ENCODE data around the gene ATP9B. TPM values are rescaled to one million over a fixed set of nuclear protein-coding genes. Genes with fewer than 3 reads are reported as not detected.

The ATP9B gene
- total and polyA plus RNA-seq, 8 donors, result 29.2 to 41.5 (median 38.3) TPM

DNA sequence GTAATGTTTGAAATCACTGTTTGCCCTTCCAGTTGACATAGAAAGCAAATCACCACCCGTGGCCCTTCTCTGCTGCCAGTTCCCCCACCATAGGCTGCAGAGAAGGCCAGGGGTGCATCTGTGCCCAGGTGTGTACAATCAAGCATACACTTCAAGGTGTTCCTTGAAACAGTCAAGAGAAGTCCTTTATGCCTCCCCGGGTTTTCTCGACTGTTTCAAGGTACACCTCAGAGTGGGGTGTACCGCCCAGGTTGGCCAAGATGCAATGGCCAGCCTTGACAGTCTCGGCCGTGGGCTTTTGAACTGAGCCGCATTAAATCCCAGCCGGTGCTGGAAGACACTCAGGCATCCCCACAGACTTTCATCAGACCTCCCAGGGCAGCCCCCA, 21.0 kb upstream of the ATP9B start:
- Histone ChIP-seq H3K4me1 (no peaks in the 10 kb centered on the region), H3K9me3 (no peaks in the 10 kb centered on the region), H3K4me3 (no peak overlapping the region), H3K27me3 (peaks cover 0 to 11% of the 10 kb centered on the region in 2 donors), H3K36me3 (no peaks in the 10 kb centered on the region), H3K27ac (no peak overlapping the region)
- intact Hi-C loops (cut with DNase I), result no loop called here
- ATAC-seq (no peak), DNase-seq (no peak)
- TF ChIP-seq, protein P1, sequence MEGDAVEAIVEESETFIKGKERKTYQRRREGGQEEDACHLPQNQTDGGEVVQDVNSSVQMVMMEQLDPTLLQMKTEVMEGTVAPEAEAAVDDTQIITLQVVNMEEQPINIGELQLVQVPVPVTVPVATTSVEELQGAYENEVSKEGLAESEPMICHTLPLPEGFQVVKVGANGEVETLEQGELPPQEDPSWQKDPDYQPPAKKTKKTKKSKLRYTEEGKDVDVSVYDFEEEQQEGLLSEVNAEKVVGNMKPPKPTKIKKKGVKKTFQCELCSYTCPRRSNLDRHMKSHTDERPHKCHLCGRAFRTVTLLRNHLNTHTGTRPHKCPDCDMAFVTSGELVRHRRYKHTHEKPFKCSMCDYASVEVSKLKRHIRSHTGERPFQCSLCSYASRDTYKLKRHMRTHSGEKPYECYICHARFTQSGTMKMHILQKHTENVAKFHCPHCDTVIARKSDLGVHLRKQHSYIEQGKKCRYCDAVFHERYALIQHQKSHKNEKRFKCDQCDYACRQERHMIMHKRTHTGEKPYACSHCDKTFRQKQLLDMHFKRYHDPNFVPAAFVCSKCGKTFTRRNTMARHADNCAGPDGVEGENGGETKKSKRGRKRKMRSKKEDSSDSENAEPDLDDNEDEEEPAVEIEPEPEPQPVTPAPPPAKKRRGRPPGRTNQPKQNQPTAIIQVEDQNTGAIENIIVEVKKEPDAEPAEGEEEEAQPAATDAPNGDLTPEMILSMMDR (IDR thresholded peaks at IDR 0.05), result no peak

DNA sequence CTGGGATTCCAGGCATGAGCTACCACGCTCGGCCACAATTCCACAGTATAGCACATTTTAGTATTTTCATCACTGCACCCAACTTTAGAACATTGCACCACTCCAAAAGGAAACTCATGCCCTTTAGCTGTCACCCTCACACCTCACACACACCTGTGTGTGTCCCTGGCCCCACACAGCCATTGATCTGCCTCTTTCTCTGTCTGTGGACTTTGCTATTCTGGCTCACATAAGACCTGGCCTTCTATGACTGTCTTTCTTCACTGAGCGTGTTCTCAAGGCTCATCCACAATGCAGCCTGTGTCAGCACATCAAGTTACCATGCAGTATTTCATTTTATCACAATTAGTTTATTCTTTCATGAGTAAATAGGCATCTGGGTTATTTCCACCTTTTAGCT, 19.7 kb upstream of the ATP9B start:
- intact Hi-C loops (cut with DNase I), result no loop called here
- no peaks in the 10 kb centered on the region for H3K9me3 ChIP-seq
- peaks cover 0 to 11% of the 10 kb centered on the region in 2 donors for H3K27me3 ChIP-seq
- DNase-seq (no peak), ATAC-seq (no peak)
- H3K4me3 ChIP-seq, result no peak overlapping the region
- H3K36me3 ChIP-seq, result no peaks in the 10 kb centered on the region
- no peak overlapping the region for H3K27ac ChIP-seq
- TF ChIP-seq, protein P1 (IDR thresholded peaks at IDR 0.05), result no peak
- H3K4me1 ChIP-seq, result no peaks in the 10 kb centered on the region

DNA sequence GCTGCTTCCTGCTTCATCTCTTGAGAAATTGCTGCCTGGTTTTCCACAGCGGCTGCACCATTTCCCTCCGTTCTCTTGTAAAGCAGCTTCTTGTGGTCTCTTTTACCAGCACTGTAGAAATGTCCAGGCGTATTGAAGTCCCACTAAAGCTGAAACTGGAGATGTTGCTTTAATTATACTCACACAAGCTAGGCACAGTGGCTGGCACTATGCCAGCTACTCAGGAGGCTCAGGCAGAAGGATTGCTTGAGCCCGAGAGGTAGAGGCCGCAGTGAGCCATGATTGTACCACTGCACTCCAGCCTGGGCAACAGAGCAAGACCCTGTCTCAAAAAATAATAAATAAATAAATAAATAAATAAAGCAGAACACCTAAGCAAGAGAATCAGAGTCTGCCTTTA, 19.2 kb upstream of the ATP9B start:
- DNase-seq (no peak), ATAC-seq (no peak)
- Histone ChIP-seq H3K4me1 (no peaks in the 10 kb centered on the region), H3K4me3 (no peak overlapping the region), H3K36me3 (no peaks in the 10 kb centered on the region), H3K9me3 (no peaks in the 10 kb centered on the region), H3K27me3 (peaks cover 0 to 16% of the 10 kb centered on the region in 2 donors), H3K27ac (no peak overlapping the region)
- intact Hi-C loops (cut with DNase I), result no loop called here
- TF ChIP-seq, protein P1 (IDR thresholded peaks at IDR 0.05), result no peak

DNA sequence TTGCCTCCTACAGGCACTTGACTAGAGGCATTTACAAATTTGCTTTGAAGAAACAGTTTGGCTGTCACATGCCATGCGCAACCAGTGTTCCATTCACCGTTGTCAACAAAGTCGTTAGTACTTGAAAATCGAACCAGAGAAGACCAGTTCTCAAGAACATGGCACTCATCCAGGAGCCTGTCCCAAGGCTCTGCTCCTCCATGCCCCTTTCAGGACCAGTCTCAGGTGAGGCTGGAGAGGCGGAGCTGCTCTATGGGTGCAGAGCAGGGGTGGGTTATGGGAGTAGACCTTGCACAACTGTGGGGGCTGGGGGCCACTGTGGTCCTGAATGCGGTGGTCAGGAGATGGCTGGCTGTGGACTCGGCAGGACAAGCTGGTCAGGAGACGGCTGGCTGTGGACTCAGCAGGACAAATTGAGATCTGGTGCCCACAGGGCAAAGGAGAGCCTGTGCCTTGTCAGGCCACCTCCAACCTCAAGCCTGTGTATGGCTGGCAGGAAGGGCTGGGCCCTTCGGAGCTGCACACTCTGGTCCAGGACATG, 12.3 kb upstream of the ATP9B start:
- no peak for DNase-seq
- Histone ChIP-seq H3K27me3 (peaks cover 0 to 12% of the 10 kb centered on the region in 2 donors), H3K4me1 (no peaks in the 10 kb centered on the region), H3K9me3 (peaks cover 0 to 3% of the 10 kb centered on the region in 2 donors), H3K4me3 (no peak overlapping the region), H3K27ac (no peak overlapping the region), H3K36me3 (no peaks in the 10 kb centered on the region)
- intact Hi-C loops (cut with DNase I), result no loop called here
- ATAC-seq, result no peak
- TF ChIP-seq, protein P1 (IDR thresholded peaks at IDR 0.05), result no peak

DNA sequence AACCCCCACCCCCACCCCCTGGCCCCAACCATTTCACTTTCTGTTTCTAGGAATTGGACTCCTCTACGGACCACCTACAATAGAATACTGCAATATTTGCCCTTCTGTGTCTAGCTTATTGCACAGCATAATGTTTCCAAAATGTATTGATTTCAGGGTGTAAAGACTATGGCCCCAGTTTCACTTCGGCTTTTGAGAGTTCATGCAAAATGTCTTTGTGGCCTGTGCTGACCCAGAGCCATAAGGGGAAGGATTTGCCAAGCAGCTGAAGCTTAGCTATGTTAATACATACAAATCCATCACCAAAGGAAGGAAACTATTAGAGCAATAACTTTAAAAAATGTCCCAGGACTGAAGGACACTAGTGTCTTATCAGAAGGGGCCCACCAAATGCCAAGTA, 11.2 kb upstream of the ATP9B start:
- Histone ChIP-seq H3K27me3 (peaks cover 0 to 8% of the 10 kb centered on the region in 2 donors), H3K9me3 (peaks cover 0 to 3% of the 10 kb centered on the region in 2 donors), H3K27ac (no peak overlapping the region), H3K4me1 (no peaks in the 10 kb centered on the region), H3K36me3 (no peaks in the 10 kb centered on the region), H3K4me3 (no peak overlapping the region)
- no peak for ATAC-seq
- DNase-seq, result no peak
- TF ChIP-seq, protein P1 (IDR thresholded peaks at IDR 0.05), result no peak
- intact Hi-C loops (cut with DNase I), result no loop called here
